Hematopoietic multipotent progenitor cell treated with erythropoietin and hydrocortisone succinate and interleukin-3 and kit ligand, for 8 days (in vitro differentiated cells): ENCODE measurements around the gene OPCML.

ENCODE experiments used
- DNase-seq: peaks from one replicate; pipeline ENCODE4 v3.0.0-alpha.2; 2015

OPCML gene

DNA sequence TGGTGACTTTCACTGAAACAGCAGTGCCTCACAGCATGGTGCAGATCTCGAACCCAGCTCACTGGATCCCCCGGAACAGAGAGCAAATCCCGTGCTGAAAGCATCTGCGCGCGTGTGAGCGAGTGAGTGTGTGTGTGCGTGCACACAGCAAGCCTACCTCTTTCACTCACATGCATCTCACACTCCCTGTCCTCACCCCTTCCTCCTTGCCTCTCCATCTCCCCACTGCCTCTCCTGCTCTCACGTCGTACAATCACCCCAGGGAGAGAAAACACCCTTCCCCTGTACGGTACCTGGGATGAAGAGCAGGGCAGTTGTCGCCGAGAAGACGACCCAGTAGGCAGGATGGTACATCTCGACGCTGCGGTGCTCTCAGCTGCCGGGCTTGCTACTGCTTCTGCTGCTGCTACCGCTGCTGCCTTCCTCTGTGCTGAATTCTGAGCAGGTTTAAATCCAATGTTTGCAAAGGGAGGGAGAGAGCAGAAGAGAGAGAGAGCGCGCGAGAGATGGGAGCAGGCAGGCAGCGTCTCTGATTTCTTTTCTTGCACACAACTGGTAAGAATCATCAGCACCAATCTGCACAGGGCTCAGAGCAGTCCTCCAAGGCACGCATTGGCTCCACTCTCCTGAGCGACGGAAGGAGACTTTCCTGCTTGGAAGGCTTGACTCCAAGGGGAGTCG, at the start of gene OPCML:
Gene OPCML, minus strand, starts transcription at position 531 of the 681 bp plus-strand sequence.
- no peak for DNase-seq

DNA sequence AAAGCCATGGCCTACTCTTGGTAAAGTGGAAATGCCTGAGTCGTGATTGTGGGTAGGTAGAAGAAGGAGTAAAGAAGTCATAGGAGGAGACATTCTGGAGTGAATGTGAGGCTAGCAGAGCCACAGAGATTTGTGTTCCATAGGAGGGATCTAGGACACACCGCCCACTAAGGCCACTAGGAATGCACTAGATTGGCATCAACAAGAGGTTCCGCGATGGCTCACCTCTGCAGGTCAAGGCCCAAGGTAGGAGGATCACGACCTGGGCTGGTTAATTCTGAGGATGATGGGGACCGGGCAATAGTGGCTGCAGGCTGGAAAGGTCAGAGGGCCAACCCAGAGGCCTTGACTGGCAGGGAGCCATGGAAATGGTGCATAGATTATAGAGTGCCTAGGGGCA, 48.8 kb upstream of the OPCML start:
- no peak for DNase-seq

DNA sequence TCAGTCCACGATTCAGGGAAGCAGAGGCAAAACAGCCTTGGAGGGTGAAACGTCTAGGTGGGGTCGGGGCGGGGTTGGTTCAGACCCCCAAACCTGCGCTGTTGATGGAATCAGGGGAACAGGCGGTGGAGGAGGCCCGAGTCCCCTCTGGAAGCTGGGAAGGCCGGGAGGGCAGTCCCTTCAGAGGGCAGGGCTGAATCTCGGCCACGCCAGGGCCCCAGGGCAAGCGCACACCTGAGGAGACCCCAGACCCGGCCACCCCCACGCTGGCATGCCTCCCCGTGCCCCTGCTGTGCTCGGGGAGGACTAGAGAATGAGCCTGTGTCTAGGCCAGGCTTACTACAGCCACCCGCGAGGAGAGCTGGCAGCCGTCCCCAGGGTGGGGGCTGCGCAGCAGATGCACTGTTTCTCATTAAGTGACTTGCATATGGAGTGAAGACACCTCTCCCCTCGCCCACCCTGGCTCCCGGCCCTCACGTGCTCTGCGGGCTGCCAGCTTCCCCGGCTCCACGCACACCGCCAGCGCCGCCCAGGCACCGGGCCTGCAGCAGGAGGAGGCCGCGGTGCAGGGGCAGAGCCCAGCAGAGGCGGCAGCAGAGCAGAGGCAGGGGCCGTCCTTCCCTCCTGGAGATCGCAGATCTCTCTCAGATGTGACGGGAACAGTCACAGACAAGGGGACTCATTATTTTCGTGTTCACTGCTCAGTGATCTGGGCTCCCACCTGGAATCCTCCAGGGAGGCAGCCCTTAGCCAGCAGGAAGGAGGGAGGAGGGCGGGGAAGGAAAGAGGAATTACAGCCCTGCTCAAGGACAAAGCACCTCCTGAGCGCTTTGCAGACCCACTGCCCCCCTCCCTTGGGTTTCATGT, 47.1 kb upstream of the OPCML start:
- DNase-seq, result no peak

- DNase-seq, result no peak
Measured at GRCh38 chr11:133577403-133577802, 45.1 kb upstream of the OPCML start.

- no peak for DNase-seq
Measured at GRCh38 chr11:133576351-133576750, 44.0 kb upstream of the OPCML start.

GRCh38 chr11:133573081-133573480, 40.8 kb upstream of the OPCML start:
- no peak for DNase-seq

DNA sequence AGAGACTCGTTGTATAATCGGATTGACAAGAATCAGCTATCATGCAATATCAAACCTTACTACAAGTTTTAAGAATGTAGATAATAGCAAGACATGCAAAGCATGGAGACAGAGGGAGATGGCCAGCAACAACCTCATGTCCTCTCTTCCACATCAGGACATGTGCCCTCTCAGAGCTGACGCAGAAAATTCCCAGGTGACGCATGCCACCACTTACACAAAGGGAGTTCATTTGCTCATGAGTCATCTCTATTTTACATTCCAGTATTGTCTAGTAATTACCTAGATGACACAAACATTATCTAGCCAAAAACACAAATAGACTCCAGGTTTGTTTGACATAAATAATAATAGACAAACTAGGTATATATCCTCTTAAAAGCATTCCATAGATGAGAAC, 38.1 kb upstream of the OPCML start:
- no peak for DNase-seq

DNA sequence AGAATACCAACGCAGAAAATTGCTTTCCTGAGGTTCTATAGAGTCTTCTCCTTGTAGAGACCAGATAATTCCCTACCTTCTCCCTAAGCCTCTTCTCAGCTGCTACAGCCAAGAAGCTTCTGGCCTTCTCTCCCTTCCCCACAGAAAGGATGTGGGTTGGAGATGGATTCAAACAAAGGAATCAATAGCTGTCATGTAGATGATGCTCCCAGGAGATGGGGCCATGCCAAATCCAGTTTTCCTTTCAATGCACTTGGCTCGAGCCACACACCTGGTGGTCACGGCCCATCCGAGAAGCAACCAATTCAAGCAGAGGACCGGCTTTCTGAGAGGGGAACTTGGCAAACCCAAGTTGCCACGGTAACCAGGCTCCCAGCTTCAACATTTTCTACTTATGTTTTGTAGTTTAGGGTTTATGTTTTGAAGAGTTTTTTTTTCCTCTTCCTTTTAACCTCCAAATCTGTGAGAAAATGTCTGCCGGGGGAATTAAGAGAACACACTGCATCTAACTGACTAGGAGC, 31.3 kb upstream of the OPCML start:
- no peak for DNase-seq

DNA sequence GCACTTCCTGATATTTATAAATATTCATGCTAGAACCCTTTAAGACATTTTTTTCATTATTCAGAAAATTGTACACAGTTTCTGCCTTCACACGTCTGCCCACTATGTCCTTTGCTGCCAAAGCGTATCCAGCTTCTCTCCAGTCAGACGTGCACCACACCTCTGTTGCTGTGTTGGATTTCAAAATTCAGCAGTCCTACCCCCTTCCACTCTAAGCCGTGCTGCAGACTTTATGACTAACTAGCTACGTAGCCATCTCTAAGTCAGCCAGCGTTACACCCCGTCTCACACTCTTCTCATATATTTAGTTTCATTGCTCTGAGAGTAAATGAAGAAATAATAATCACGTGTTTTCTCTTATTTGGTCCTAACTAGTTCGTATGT, 28.2 kb upstream of the OPCML start:
- no peak for DNase-seq

DNA sequence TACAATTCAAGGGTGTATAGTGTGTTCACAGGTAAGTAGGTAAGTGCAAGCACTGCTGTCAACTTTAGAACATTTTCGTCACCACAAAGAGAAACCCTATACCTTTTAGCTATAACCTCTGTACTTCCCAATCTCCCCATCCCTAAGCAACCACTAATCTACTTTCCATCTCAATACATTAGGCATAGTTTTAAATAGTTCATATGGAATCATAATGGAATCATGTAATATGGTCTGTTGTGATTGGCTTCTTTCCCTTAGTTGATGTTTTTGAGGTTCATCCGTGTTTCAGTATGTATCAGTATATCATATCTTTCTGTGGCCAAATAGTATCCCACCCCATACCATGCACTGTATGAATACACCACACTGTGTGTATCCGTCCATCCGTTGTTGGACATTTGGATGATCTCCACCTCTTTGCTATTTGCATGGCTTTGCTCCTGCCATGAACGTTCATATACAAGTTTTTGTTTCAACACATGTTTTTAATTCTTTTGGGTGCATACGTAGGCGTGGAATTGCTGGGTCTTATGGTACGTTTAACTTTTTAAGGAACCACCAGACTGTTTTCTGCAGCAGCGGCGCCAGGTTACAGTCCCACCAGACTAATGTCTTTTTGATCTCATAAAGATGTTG, 27.7 kb upstream of the OPCML start:
- no peak for DNase-seq

DNA sequence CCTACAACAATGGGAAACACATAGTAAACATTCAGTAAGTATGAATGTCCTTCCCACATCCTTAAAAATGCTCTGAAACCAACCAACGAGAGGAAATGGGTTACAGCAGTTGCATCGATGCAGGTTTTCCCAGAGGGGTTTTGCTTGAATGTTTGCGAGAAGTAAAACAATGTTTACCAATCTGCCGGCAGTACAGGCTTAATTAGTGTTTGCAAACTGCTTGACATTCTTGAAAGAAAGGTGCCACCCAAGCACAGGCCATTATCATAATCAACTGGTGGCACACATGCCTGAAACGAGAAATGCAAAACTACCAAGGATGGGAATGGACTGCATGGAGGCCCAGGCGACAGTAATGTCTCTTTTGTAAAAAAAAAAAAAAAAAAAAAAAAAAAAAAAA, 27.1 kb upstream of the OPCML start:
- no peak for DNase-seq

DNA sequence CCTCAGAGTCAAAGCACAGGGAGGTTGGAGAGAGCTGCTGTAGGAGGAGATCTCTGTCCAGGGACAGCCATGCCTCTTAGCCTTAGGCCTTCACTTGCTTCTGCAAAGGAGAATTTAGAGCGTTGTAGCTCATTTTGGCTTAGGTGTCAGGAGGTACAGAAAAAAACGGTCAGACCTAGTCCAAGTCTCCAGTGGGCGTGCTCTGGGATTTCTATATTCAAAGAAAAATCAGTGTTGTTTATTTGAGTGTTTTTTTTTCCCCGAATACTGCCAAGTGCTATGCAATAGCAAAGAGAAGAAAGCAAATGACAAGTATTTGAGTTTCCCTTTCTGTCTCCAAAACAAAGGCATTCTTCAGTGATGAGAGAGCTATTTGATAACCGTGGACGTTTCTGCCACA, 22.7 kb upstream of the OPCML start:
- no peak for DNase-seq

- DNase-seq, result no peak
Measured at GRCh38 chr11:133553885-133554740, 21.8 kb upstream of the OPCML start.

- no peak for DNase-seq
Measured at GRCh38 chr11:133552938-133553337, 20.6 kb upstream of the OPCML start.

GRCh38 chr11:133551064-133551463, 18.8 kb upstream of the OPCML start:
- no peak for DNase-seq

- DNase-seq, result no peak
Measured at GRCh38 chr11:133549826-133550225, 17.5 kb upstream of the OPCML start.

GRCh38 chr11:133548641-133549040, 16.3 kb upstream of the OPCML start:
- DNase-seq, result no peak

DNA sequence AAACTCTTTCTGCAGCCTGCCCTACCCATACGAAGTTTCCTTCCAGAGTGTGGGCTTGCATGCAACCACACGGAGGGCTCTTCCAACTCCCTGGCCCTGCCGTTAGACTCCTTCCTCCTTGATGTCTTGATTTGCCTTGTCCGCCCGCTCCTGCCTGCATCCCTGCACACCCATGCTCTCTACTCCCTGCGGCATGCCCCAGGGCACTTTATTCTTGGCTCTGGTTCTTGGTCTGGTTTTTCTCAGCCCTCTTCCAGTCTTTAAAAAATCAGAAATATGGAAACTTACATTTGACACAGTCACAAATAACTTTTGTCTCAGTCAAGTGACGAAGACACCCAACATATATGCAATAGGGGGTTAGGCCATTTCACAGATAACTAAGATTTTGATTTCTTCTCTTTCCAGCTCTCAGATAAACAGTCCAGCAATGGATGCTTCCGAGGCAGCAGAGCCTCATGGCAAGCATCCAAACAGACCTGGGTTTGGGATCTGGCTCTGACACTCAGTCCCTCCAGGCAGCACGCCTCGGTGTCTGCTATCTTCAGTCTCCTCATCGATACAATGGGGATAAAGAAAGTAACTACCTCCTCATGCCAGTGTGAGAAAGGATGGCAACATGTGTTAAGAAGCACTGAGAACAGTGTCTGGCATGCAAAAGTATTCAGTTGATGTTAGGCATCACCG, 15.7 kb upstream of the OPCML start:
- no peak for DNase-seq

DNA sequence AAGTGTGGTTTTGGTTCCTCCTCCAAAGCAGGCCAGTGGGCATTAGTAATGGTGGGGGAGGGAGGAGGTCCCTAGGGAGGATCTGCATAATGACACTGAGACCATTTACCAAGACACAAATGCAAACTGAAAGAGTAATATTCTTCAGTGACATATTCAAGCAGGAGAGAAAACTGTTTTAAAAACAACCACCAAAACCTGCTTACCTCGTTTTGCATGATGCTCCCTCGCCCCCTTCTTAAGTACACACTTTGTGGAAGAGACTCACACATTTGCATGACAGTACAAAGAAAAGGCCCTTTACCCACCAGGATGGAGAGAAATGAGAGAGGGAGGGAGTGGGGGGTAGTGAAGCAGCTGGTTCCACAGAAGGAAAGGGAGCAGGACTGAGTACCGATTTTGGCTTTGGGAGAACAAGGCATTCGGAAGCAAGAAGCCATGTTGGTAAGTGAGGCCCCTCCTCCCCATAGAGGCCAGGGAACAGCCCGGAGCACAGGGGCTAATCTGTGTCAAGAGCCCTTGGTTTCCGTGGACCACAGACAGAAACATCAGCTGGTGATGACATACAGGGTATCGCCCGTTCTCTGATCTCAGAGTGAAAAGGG, 13.0 kb upstream of the OPCML start:
- DNase-seq, result no peak

- no peak for DNase-seq
Measured at GRCh38 chr11:133541720-133542095, 9.4 kb upstream of the OPCML start.

GRCh38 chr11:133541021-133541719, 8.9 kb upstream of the OPCML start:
- DNase-seq, result no peak
